Measurements from ENCODE around the gene LRRN4CL. TPM values are rescaled to one million over a fixed set of nuclear protein-coding genes. Genes with fewer than 3 reads are reported as not detected.

LRRN4CL gene
- total RNA-seq, 2 experiments from 2014 or later = 0.18 to 0.20 TPM

DNA sequence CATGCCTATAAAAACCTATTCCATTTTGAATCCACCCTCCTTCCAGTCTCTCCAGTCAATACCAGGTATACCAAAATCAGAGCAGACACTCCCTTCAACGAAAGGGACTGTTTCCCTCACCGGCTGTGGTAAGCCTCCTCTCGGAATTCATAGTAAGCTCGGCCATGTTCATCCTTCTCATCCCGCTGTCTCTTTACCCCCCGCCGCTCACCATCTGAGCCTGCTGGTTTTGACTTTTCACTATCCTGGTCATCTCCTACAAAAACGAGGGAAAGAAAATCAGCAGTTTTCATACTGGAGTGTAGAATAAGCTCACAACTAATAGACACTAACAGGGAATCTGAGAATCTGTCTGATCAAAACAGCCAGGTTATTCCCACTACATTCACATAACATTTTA, 34.8 kb upstream of the LRRN4CL start:
- DNase-seq = no peak
- ChIA-PET CTCF (interaction anchor here (0.9 to 1.8 kb wide), 4 partner anchors 44 to 157 kb away, joined by 3 to 5 read pairs (median 5); partner anchors contain the start of gene SLC3A2), POLR2A (interaction anchor here (0.9 to 9.9 kb wide), 11 partner anchors 12 to 157 kb away, joined by 3 to 234 read pairs (median 4); partner anchors contain the start of genes BSCL2, GNG3, SLC3A2 and TMEM179B)
- H3K27ac Mint-ChIP-seq = no peak overlapping the region
- peaks cover 57% of the 10 kb centered on the region for H3K4me1 Mint-ChIP-seq
- H3K36me3 Mint-ChIP-seq (ENCODE audit: low read depth) = peaks cover 84% of the 10 kb centered on the region
- peak overlapping the region; percentile 87 for H3K4me3 Mint-ChIP-seq
- no peaks in the 10 kb centered on the region for H3K27me3 Mint-ChIP-seq
- H3K9me3 Mint-ChIP-seq = no peaks in the 10 kb centered on the region

- Mint-ChIP-seq H3K27me3 (no peaks in the 10 kb centered on the region), H3K27ac (no peak overlapping the region), H3K4me3 (no peak overlapping the region), H3K9me3 (no peaks in the 10 kb centered on the region), H3K4me1 (peaks cover 65% of the 10 kb centered on the region), H3K36me3 (ENCODE audit: low read depth) (peaks cover 94% of the 10 kb centered on the region)
- CTCF ChIA-PET = no interaction called here
- no peak for DNase-seq
- POLR2A ChIA-PET = no interaction called here
Measured at GRCh38 chr11:62721994-62722393, 32.7 kb upstream of the LRRN4CL start.

GRCh38 chr11:62719302-62719978, 30.1 kb upstream of the LRRN4CL start:
- Mint-ChIP-seq H3K36me3 (ENCODE audit: low read depth) (peaks cover 96% of the 10 kb centered on the region), H3K4me3 (no peak overlapping the region), H3K27ac (peak overlapping the region; percentile 6), H3K27me3 (no peaks in the 10 kb centered on the region), H3K9me3 (no peaks in the 10 kb centered on the region), H3K4me1 (peaks cover 79% of the 10 kb centered on the region)
- no peak for DNase-seq
- ChIA-PET CTCF (interaction anchor here (1.2 kb wide), 1 partner anchor 35 kb away, joined by 5 read pairs; the partner anchor contains the start of gene ZBTB3), POLR2A (interaction anchor here (0.8 to 1.5 kb wide), 3 partner anchors 54 to 165 kb away, joined by 3 to 4 read pairs (median 3); partner anchors contain the start of genes C11orf98 and CSKMT)

- POLR2A ChIA-PET = interaction anchor here (0.6 to 14.0 kb wide), 4 partner anchors 10 to 166 kb away, joined by 3 to 234 read pairs (median 8); partner anchors contain the start of genes BSCL2, GNG3, HNRNPUL2 and TTC9C
- CTCF ChIA-PET = interaction anchor here (1.1 kb wide), 1 partner anchor 105 kb away, joined by 3 read pairs; no protein-coding TSS in a partner anchor
- DNase-seq = no peak
- Mint-ChIP-seq H3K36me3 (ENCODE audit: low read depth) (peaks cover 90% of the 10 kb centered on the region), H3K27me3 (no peaks in the 10 kb centered on the region), H3K4me1 (peaks cover 79% of the 10 kb centered on the region), H3K27ac (peak overlapping the region; percentile 5), H3K9me3 (no peaks in the 10 kb centered on the region), H3K4me3 (no peak overlapping the region)
Measured at GRCh38 chr11:62716816-62717215, 27.5 kb upstream of the LRRN4CL start.

GRCh38 chr11:62716206-62716605, 26.9 kb upstream of the LRRN4CL start:
- ChIA-PET CTCF (interaction anchor here (1.1 to 1.8 kb wide), 2 partner anchors 12 to 104 kb away, joined by 3 to 5 read pairs; partner anchors contain the start of genes HNRNPUL2 and TTC9C), POLR2A (interaction anchor here (1.0 to 14.0 kb wide), 6 partner anchors 9 to 124 kb away, joined by 3 to 234 read pairs (median 6); partner anchors contain the start of genes BSCL2, GNG3, HNRNPUL2 and TMEM179B)
- H3K27me3 Mint-ChIP-seq = no peaks in the 10 kb centered on the region
- no peaks in the 10 kb centered on the region for H3K9me3 Mint-ChIP-seq
- no peak overlapping the region for H3K27ac Mint-ChIP-seq
- peaks cover 88% of the 10 kb centered on the region for H3K36me3 Mint-ChIP-seq (ENCODE audit: low read depth)
- DNase-seq = no peak
- H3K4me3 Mint-ChIP-seq = no peak overlapping the region
- peaks cover 72% of the 10 kb centered on the region for H3K4me1 Mint-ChIP-seq

- no peaks in the 10 kb centered on the region for H3K9me3 Mint-ChIP-seq
- peak overlapping the region; percentile 12 for H3K27ac Mint-ChIP-seq
- POLR2A ChIA-PET = interaction anchor here (1.0 to 14.0 kb wide), 7 partner anchors 9 to 126 kb away, joined by 3 to 234 read pairs (median 5); partner anchors contain the start of genes BSCL2, C11orf98, CSKMT and GNG3
- DNase-seq = no peak
- peaks cover 72% of the 10 kb centered on the region for H3K4me1 Mint-ChIP-seq
- H3K27me3 Mint-ChIP-seq = no peaks in the 10 kb centered on the region
- no peak overlapping the region for H3K4me3 Mint-ChIP-seq
- CTCF ChIA-PET = interaction anchor here (1.1 to 1.8 kb wide), 3 partner anchors 12 to 103 kb away, joined by 3 to 5 read pairs (median 3); partner anchors contain the start of genes HNRNPUL2 and TTC9C
- H3K36me3 Mint-ChIP-seq (ENCODE audit: low read depth) = peaks cover 88% of the 10 kb centered on the region
Measured at GRCh38 chr11:62715150-62716130, 26.1 kb upstream of the LRRN4CL start.

DNA sequence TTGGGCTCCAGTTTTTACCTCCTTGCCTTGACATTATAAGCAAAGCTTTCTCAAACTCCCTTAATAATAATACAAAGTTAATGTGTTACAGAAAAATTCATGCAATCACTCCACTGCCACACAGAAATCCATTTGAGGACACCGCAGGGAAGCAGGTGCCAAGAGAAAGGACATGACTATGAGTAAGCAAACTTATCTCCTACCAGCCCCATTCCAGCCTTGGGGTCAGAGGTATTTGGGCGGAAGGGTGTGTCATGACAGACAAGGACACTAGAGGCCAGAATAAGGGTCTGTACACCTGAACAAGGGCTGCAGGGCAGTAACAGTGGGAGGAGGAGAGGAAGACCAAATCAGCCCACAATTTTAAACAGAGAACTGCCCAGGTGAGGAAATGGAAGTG, 24.0 kb upstream of the LRRN4CL start:
- H3K4me3 Mint-ChIP-seq = peak overlapping the region; percentile 47
- POLR2A ChIA-PET = interaction anchor here (0.8 to 14.0 kb wide), 9 partner anchors 14 to 141 kb away, joined by 3 to 234 read pairs (median 4); partner anchors contain the start of genes CSKMT, GANAB, HNRNPUL2 and LBHD1

GRCh38 chr11:62712861-62713260, 23.5 kb upstream of the LRRN4CL start:
- H3K4me3 Mint-ChIP-seq = peak overlapping the region; percentile 47
- H3K4me1 Mint-ChIP-seq = peaks cover 78% of the 10 kb centered on the region
- H3K27me3 Mint-ChIP-seq = no peaks in the 10 kb centered on the region
- ChIA-PET CTCF (interaction anchor here (1.0 to 1.6 kb wide), 4 partner anchors 17 to 168 kb away, joined by 3 to 4 read pairs (median 4); partner anchors contain the start of gene SLC3A2), POLR2A (interaction anchor here (0.8 to 14.0 kb wide), 7 partner anchors 15 to 141 kb away, joined by 3 to 234 read pairs (median 6); partner anchors contain the start of genes C11orf98, CSKMT, HNRNPUL2 and LBHD1)
- no peak for DNase-seq
- H3K36me3 Mint-ChIP-seq (ENCODE audit: low read depth) = peaks cover 74% of the 10 kb centered on the region
- H3K27ac Mint-ChIP-seq = peak overlapping the region; percentile 93
- no peaks in the 10 kb centered on the region for H3K9me3 Mint-ChIP-seq

More for the DNA sequence above, 24.0 kb upstream of the LRRN4CL start:
- DNase-seq = no peak
- Mint-ChIP-seq H3K9me3 (no peaks in the 10 kb centered on the region), H3K27ac (peak overlapping the region; percentile 93), H3K36me3 (ENCODE audit: low read depth) (peaks cover 79% of the 10 kb centered on the region), H3K27me3 (no peaks in the 10 kb centered on the region), H3K4me1 (peaks cover 78% of the 10 kb centered on the region)
- CTCF ChIA-PET = interaction anchor here (1.0 to 1.1 kb wide), 3 partner anchors 16 to 168 kb away, joined by 3 to 4 read pairs (median 3); partner anchors contain the start of gene SLC3A2

DNA sequence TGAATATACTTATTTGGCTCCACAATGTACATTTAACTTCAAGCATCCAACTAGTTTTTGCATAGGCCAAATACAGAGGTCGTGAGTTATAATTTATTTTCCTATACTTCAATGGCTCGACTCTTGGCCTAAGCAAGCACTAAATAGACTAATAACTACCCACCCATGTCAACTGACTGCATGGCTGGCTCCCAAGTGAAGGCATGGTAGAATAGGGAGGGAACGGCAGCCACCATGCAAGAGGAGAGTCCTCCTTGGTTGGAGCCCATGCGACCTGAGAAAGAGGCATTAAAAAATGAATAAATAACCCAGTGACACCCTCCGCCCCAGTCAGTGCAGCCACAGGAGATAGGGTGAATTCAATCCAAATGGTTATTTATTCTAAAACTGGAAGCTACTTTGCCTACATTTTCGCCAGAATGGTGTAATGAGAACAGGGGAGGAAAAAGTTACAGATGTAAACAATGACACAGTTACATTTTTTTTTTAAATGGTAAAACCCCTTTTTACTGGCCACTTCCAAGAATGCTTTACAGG, 23.0 kb upstream of the LRRN4CL start:
- Mint-ChIP-seq H3K4me1 (peaks cover 80% of the 10 kb centered on the region), H3K27me3 (no peaks in the 10 kb centered on the region), H3K4me3 (peak overlapping the region; percentile 47), H3K36me3 (ENCODE audit: low read depth) (peaks cover 69% of the 10 kb centered on the region), H3K9me3 (no peaks in the 10 kb centered on the region), H3K27ac (peak overlapping the region; percentile 93)
- CTCF ChIA-PET = interaction anchor here (1.1 to 1.6 kb wide), 2 partner anchors 18 to 169 kb away, joined by 3 to 4 read pairs; partner anchors contain the start of gene SLC3A2
- DNase-seq = no peak
- POLR2A ChIA-PET = interaction anchor here (0.8 to 14.0 kb wide), 7 partner anchors 15 to 142 kb away, joined by 3 to 234 read pairs (median 6); partner anchors contain the start of genes C11orf98, CSKMT, HNRNPUL2 and LBHD1

DNA sequence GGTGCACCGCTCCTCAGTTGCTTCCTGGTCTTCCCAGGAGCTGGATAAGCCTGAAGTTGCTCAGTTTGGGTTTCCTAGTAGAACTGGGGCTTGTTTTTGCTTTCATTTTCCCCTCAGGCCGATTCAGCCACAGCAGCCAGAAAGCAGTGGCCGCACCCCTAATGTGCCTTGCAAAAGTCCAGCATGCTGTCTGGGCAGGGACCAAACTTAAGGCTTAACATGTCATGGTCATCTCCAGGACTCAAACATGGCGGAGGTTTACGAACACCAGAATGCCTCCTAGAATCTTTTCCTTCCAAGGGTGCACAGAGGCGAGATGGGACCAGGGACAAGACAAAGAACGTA, 20.6 kb upstream of the LRRN4CL start:
- Mint-ChIP-seq H3K27me3 (no peaks in the 10 kb centered on the region), H3K27ac (peak overlapping the region; percentile 94), H3K36me3 (ENCODE audit: low read depth) (peaks cover 46% of the 10 kb centered on the region), H3K4me1 (peaks cover 79% of the 10 kb centered on the region), H3K9me3 (no peaks in the 10 kb centered on the region), H3K4me3 (peak overlapping the region; percentile 92)
- POLR2A ChIA-PET = interaction anchor here (0.6 to 14.0 kb wide), 27 partner anchors 13 to 172 kb away, joined by 3 to 234 read pairs (median 5); partner anchors contain the start of genes C11orf98, CSKMT, EEF1G and HNRNPUL2
- CTCF ChIA-PET = interaction anchor here (1.0 to 3.1 kb wide), 5 partner anchors 16 to 171 kb away, joined by 4 to 11 read pairs (median 4); partner anchors contain the start of genes HNRNPUL2, SLC3A2, TTC9C and ZBTB3
- DNase-seq = peak; percentile 41

DNA sequence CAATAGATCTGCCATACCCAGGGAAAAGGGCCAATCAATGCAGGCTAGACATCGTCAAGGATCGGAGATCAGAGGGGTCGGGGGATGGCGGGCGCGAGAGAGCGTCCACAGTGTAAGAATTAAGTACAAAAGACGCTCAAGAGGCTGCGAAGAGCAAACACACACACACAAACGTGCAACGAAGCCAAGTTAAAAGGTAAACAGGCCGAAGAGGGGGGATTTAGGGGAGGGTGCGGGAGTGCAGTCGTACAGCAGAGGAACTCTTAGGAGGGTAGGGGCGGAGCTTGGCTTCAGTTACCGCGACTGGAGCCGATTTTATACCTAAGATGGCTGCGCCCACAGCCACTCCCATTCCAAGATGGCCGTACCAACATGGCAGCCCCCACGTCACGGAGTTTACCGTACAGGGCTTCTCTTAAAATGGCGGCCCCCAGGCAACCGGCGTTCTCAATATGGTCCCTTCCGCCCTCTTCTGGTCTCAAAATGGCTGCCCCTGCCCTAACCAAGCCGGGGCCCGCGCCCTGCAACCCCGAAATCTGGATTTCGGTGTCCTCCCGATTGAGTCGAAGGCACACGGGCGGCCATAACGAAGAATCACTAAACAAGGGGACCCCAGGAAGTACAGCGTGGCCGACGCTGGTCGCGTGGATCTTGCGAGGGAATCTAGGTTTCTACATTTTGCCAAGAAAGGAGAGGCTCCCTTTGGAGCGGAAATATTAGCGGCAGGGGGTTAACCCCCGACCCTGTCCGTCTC, 20.1 kb upstream of the LRRN4CL start:
- ChIA-PET CTCF (interaction anchor here (1.0 to 3.1 kb wide), 6 partner anchors 15 to 315 kb away, joined by 3 to 11 read pairs (median 4); partner anchors contain the start of genes HNRNPUL2, SLC3A2, TTC9C and ZBTB3), POLR2A (interaction anchor here (0.6 to 14.0 kb wide), 35 partner anchors 9 to 173 kb away, joined by 3 to 234 read pairs (median 5); partner anchors contain the start of genes C11orf98, CSKMT, EEF1G and HNRNPUL2)
- Mint-ChIP-seq H3K27ac (peak overlapping the region; percentile 94), H3K4me1 (peaks cover 75% of the 10 kb centered on the region), H3K36me3 (ENCODE audit: low read depth) (peaks cover 41% of the 10 kb centered on the region), H3K9me3 (no peaks in the 10 kb centered on the region), H3K27me3 (no peaks in the 10 kb centered on the region), H3K4me3 (peak overlapping the region; percentile 92)
- peak; percentile 98 for DNase-seq
